Neural cell (in vitro differentiated cells): ENCODE data around the gene TMEM175.

Source experiments
- CTCF ChIP-seq: fragments of 450-650 bp; IDR thresholded peaks from 2 replicates; pipeline ENCODE4 v1.5.1; 2014; ENCODE audit warnings: antibody characterized with exemption, mild to moderate bottlenecking, moderate library complexity; ENCODE audit not compliant: poor library complexity, severe bottlenecking
- EP300 ChIP-seq: fragments of 450-650 bp; conservative IDR thresholded peaks from 2 replicates; pipeline ENCODE4 v1.6.1; 2014; ENCODE audit warnings: antibody characterized with exemption, mild to moderate bottlenecking, moderate library complexity; ENCODE audit not compliant: poor library complexity, severe bottlenecking
- EZH2 ChIP-seq: fragments of 200-600, 300-800 bp; shearing (Covaris generic), sonication (generic); IDR thresholded peaks from 2 replicates; pipeline ENCODE4 v1.6.1; 2014; ENCODE audit warnings: antibody characterized with exemption, low read length, borderline replicate concordance, mild to moderate bottlenecking; ENCODE audit not compliant: insufficient read depth, poor library complexity, severe bottlenecking
- POLR2AphosphoS5 ChIP-seq: IDR thresholded peaks from 2 replicates; pipeline ENCODE4 v1.6.1; 2012
- RAD21 ChIP-seq: fragments of 450-650 bp; conservative IDR thresholded peaks from 2 replicates; pipeline ENCODE4 v1.6.1; 2014; ENCODE audit warnings: antibody characterized with exemption, mild to moderate bottlenecking, moderate library complexity
- REST ChIP-seq: IDR thresholded peaks from 2 replicates; pipeline ENCODE4 v1.6.1; 2012; ENCODE audit warnings: borderline replicate concordance

GRCh38 chr4:886244-886643, 46.0 kb upstream of the TMEM175 start:
- TF ChIP-seq EZH2, result no peak
- TF ChIP-seq REST, result no peak
- no peak for TF ChIP-seq CTCF
- no peak for TF ChIP-seq RAD21
- no peak for TF ChIP-seq EP300
- TF ChIP-seq POLR2AphosphoS5, result no peak
